ENCODE results near the gene CHST3.

- TF ChIP-seq POU6F1 (CRISPR knock-in tag; IDR thresholded peaks at IDR 0.05; ENCODE audit: borderline replicate concordance, low read depth) (no peak), OSR1 (CRISPR knock-in tag; IDR thresholded peaks at IDR 0.05) (no peak), CSRNP3 (CRISPR knock-in tag; IDR thresholded peaks at IDR 0.05) (no peak), ZFP3 (CRISPR knock-in tag; IDR thresholded peaks at IDR 0.05) (no peak), ZC3H10 (CRISPR knock-in tag; IDR thresholded peaks at IDR 0.05) (no peak), GLIS3 (CRISPR knock-in tag; IDR thresholded peaks at IDR 0.05) (no peak), CSDC2 (CRISPR knock-in tag; IDR thresholded peaks at IDR 0.05) (no peak), ZNF70 (CRISPR knock-in tag; IDR thresholded peaks at IDR 0.05) (no peak), BACH2 (CRISPR knock-in tag; IDR thresholded peaks at IDR 0.05; ENCODE audit: borderline replicate concordance) (no peak), TSHZ2 (CRISPR knock-in tag; IDR thresholded peaks at IDR 0.05) (no peak)
Observed at GRCh38 chr10:71964743-71965515, 734 bp downstream of the CHST3 start.

Data from SK-N-SH treated with all-trans-retinoic acid at 6 μM for 48 hours (cell line).